Esophagus squamous epithelium (tissue), 4 donors: ENCODE results near the gene GPD1L.
"Not testable (repeated sequence)": the region's sequence is repeated elsewhere in the genome, so short reads cannot be mapped to it uniquely, and the experiment has no call there.

Experiments used
- POLR2A ChIP-seq, 4 donors: fragments of 450-650 bp; IDR thresholded peaks; one replicate each; pipeline ENCODE4 v1.6.1; 2017; ENCODE audit warnings: antibody characterized with exemption in 4 of 4, mild to moderate bottlenecking in 4 of 4, moderate library complexity in 3 of 4
- TF ChIP-seq, protein P1 (sequence below), 6 experiments: fragments of 450-650 bp in 4 of 6; fragments of 200-600 bp in 2 of 6; sonication (generic) in 2 of 6; IDR thresholded peaks; one replicate each; pipeline ENCODE4 v1.5.1; 2016 to 2019; ENCODE audit warnings: antibody characterized with exemption in 6 of 6, mild to moderate bottlenecking in 4 of 6, moderate library complexity in 4 of 6

DNA sequence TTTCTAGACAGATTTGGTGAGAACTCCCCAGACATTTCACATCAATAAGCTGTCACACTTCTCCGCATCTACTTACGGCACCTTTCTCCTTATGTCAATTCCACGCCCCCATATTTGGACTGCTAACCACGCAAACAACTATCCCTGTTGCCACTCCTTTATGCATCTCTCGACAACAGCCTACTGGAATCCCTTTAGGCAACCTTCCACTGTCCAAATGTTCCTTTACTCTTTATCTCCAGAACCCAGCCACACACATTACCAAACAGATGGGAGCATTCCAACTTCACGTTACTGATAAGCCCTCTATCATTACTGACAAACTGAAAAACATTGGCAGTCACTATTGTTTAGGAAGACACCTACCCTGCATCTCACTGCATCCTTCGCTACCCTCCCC is 32.2 kb upstream of the GPD1L start:
- TF ChIP-seq, protein P1, sequence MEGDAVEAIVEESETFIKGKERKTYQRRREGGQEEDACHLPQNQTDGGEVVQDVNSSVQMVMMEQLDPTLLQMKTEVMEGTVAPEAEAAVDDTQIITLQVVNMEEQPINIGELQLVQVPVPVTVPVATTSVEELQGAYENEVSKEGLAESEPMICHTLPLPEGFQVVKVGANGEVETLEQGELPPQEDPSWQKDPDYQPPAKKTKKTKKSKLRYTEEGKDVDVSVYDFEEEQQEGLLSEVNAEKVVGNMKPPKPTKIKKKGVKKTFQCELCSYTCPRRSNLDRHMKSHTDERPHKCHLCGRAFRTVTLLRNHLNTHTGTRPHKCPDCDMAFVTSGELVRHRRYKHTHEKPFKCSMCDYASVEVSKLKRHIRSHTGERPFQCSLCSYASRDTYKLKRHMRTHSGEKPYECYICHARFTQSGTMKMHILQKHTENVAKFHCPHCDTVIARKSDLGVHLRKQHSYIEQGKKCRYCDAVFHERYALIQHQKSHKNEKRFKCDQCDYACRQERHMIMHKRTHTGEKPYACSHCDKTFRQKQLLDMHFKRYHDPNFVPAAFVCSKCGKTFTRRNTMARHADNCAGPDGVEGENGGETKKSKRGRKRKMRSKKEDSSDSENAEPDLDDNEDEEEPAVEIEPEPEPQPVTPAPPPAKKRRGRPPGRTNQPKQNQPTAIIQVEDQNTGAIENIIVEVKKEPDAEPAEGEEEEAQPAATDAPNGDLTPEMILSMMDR (IDR thresholded peaks at IDR 0.05): not testable (repeated sequence)
- not testable (repeated sequence) for TF ChIP-seq POLR2A (IDR thresholded peaks at IDR 0.05)
